Measurements from ENCODE around the gene ITM2A.

DNA sequence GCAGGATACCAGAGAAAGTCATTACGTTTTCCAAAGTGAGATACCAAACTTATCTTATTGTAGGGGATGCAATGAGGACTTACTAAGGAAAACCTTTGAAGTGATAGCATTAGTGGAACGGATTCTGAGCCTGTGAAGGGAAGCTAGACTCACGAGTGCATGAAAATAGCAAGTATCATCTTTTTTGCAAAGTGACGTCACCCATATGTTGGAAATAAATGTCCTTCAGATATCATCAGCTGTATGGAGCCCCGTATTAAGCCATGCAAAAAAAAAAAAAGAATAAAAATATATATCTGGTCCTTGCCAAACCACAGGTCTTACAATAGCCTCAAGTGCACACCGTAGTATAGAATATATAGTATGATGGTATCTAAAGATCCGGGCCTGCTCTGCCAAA, 46.8 kb upstream of the ITM2A start:
- TF ChIP-seq FOXK2 (IDR thresholded peaks at IDR 0.05) (no peak), FOXM1 (IDR thresholded peaks at IDR 0.05; ENCODE audit: borderline replicate concordance) (no peak), SP1 (IDR thresholded peaks at IDR 0.05) (no peak), SUZ12 (IDR thresholded peaks at IDR 0.05) (no peak), ARNT (IDR thresholded peaks at IDR 0.05) (no peak), L3MBTL2 (conservative IDR thresholded peaks at IDR 0.05) (no peak)

Measured in HEK293T (cell line).